Osteoblast (primary cell): ENCODE measurements around the gene LOXL1. TPM values are rescaled to one million over a fixed set of nuclear protein-coding genes. Genes with fewer than 3 reads are reported as not detected.
A peak's percentile ranks its signal among the peaks of the same experiment; 100 is the strongest.

Source experiments
- DNase-seq: peaks from one replicate; pipeline ENCODE4 v3.0.0; 2011; ENCODE audit warnings: low spot score, mixed read lengths; ENCODE audit not compliant: insufficient read length; ENCODE audit errors: missing footprints
- H2AFZ ChIP-seq: 2 replicates; pipeline ENCODE4 v1.6.0; 2011; ENCODE audit warnings: mild to moderate bottlenecking, low read length
- H3K27ac ChIP-seq: 2 replicates; pipeline ENCODE4 v1.5.1; 2011; ENCODE audit warnings: mild to moderate bottlenecking, low read depth, low read length, moderate library complexity
- H3K27me3 ChIP-seq: 2 replicates; pipeline ENCODE4 v1.6.0; 2012; ENCODE audit warnings: mild to moderate bottlenecking, control low read depth, inconsistent platforms, low read length, moderate library complexity; ENCODE audit not compliant: insufficient read depth
- H3K36me3 ChIP-seq: 2 replicates; pipeline ENCODE4 v1.5.1; 2011; ENCODE audit warnings: mild to moderate bottlenecking, low read length, control low read depth, moderate library complexity; ENCODE audit not compliant: insufficient read depth
- H3K4me1 ChIP-seq: 2 replicates; pipeline ENCODE4 v1.5.1; 2011; ENCODE audit warnings: mild to moderate bottlenecking, low read length, control low read depth, moderate library complexity; ENCODE audit not compliant: insufficient read depth
- H3K4me2 ChIP-seq: 2 replicates; pipeline ENCODE4 v1.6.0; 2011; ENCODE audit warnings: mild to moderate bottlenecking, low read length; ENCODE audit not compliant: insufficient read depth
- H3K4me3 ChIP-seq: fragments of 200-600 bp; sonication (generic); 3 replicates; pipeline ENCODE4 v1.5.1; 2012; ENCODE audit warnings: mild to moderate bottlenecking, low read length, inconsistent platforms; ENCODE audit not compliant: insufficient read depth
- H3K79me2 ChIP-seq: 2 replicates; pipeline ENCODE4 v1.6.0; 2012; ENCODE audit warnings: mild to moderate bottlenecking, low read length, control low read depth, inconsistent platforms; ENCODE audit not compliant: insufficient read depth
- H3K9me3 ChIP-seq: 2 replicates; pipeline ENCODE4 v1.5.1; 2011; ENCODE audit warnings: low read depth, low read length, control low read depth
- H4K20me1 ChIP-seq: 2 replicates; pipeline ENCODE4 v1.6.0; 2012; ENCODE audit warnings: mild to moderate bottlenecking, low read length, control low read depth; ENCODE audit not compliant: insufficient read depth
- CTCF ChIP-seq: IDR thresholded peaks from 2 replicates; pipeline ENCODE4 v1.5.1; 2011; ENCODE audit warnings: mild to moderate bottlenecking, low read depth, low read length, moderate library complexity; ENCODE audit errors: extremely low read depth
- total RNA-seq: library from RNA; depleted of rRNA; stranded (reverse); fragments of >200 nt; gene quantifications from 2 replicates; pipeline ENCODE4 v1.2.3, GENCODE V29; 2012

LOXL1 gene
- total RNA-seq, 1 donor, result 246 TPM

GRCh38 chr15:73941871-73942635, 15.8 kb downstream of the LOXL1 start:
- peak overlapping the region; percentile 71 for H3K4me2 ChIP-seq
- H2AFZ ChIP-seq, result no peak overlapping the region
- H3K27me3 ChIP-seq, result no peaks in the 10 kb centered on the region
- H4K20me1 ChIP-seq, result peaks cover 9% of the 10 kb centered on the region
- peaks cover 51% of the 10 kb centered on the region for H3K4me1 ChIP-seq
- H3K4me3 ChIP-seq, result no peak overlapping the region
- H3K9me3 ChIP-seq, result no peaks in the 10 kb centered on the region
- H3K36me3 ChIP-seq, result peaks cover 46% of the 10 kb centered on the region
- peak; percentile 86 for DNase-seq
- H3K79me2 ChIP-seq, result peaks cover 91% of the 10 kb centered on the region
- peak overlapping the region; percentile 96 for H3K27ac ChIP-seq
- TF ChIP-seq CTCF, result no peak

DNA sequence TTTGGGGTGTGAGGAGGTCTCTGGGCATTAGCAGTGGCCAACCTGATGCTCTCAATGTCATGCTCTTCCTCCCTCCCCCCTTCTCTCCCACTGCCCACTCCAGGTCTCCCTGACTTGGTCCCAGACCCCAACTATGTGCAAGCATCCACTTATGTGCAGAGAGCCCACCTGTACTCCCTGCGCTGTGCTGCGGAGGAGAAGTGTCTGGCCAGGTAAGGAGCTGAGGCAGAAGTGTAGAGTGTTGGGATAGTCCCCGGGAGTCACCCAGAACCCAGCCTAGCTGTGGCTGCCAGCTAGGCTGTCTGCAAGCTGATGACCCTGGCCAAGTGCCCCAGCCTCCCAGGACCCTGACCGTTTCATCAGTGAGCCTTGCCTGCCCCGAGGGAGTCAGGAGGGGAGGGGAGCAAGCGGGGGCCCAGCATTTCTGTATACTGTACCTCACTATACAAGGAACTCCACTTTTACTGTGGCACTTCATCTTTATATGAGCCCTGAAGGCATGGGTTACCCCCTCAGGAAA, 16.5 kb downstream of the LOXL1 start:
- Histone ChIP-seq H3K4me3 (no peak overlapping the region), H2AFZ (no peak overlapping the region), H3K79me2 (peaks cover 84% of the 10 kb centered on the region), H3K36me3 (peaks cover 51% of the 10 kb centered on the region), H3K4me2 (no peak overlapping the region), H3K4me1 (peaks cover 51% of the 10 kb centered on the region), H3K9me3 (no peaks in the 10 kb centered on the region), H4K20me1 (peaks cover 12% of the 10 kb centered on the region), H3K27me3 (no peaks in the 10 kb centered on the region), H3K27ac (peak overlapping the region; percentile 96)
- no peak for DNase-seq
- no peak for TF ChIP-seq CTCF

DNA sequence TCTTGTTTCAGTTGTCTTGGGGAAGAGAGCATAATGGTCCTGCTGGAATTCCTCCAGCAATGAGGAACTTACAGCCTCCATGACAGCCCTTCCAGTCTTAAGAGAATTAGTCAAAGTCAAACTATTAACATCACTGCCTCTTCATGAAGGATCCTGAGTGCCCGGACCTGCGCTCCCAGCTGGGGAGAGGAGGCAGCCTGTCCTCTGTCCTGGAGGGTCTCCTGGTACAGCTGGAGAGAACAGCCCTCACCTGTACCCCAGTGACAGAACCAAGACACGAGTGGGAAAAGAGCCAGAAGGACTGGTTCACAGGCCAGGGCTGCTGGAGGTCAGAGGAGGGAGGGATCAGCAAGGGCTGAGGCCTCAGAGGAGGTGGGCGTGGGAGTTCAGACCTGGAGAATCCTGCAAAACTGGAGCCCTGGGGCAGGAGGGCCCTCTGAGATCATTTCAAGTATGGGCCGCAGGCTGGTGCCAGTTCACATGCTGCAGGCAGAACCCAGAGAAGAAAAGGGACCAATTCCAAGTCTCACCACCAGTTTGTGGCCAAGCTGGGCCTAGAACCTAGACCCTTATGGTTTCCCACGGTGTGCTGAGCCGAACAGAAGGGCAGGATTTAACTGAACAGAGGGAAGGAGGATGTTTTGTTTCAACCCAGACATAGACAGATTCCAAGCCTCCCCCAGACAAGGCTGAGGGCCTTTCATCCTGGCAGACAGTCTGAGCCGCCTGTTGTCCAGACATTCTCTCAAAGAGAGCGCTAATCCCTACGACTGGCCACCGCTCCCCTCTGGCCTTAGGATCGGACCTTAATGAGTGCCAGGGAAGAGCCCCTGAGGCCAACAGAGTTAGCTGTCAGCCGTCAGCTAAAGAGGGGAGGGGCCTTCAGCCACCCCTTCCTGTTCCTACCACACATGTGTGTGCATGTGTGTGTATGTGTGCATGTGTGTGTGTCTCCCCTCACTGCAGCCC, 18.2 kb downstream of the LOXL1 start:
- Histone ChIP-seq H3K4me2 (no peak overlapping the region), H3K36me3 (peaks cover 59% of the 10 kb centered on the region), H3K4me1 (peaks cover 42% of the 10 kb centered on the region), H3K27me3 (no peaks in the 10 kb centered on the region), H3K4me3 (no peak overlapping the region), H3K9me3 (no peaks in the 10 kb centered on the region), H4K20me1 (peaks cover 15% of the 10 kb centered on the region), H3K27ac (peak overlapping the region; percentile 40), H2AFZ (no peak overlapping the region), H3K79me2 (peaks cover 67% of the 10 kb centered on the region)
- no peak for TF ChIP-seq CTCF
- DNase-seq, result peak; percentile 78
